ENCODE data around the gene HTR5A. TPM values are rescaled to one million over a fixed set of nuclear protein-coding genes. Genes with fewer than 3 reads are reported as not detected.
A peak's percentile ranks its signal among the peaks of the same experiment; 100 is the strongest.

The HTR5A gene
- total RNA-seq, 1 donor from 2014 or later = not detected

DNA sequence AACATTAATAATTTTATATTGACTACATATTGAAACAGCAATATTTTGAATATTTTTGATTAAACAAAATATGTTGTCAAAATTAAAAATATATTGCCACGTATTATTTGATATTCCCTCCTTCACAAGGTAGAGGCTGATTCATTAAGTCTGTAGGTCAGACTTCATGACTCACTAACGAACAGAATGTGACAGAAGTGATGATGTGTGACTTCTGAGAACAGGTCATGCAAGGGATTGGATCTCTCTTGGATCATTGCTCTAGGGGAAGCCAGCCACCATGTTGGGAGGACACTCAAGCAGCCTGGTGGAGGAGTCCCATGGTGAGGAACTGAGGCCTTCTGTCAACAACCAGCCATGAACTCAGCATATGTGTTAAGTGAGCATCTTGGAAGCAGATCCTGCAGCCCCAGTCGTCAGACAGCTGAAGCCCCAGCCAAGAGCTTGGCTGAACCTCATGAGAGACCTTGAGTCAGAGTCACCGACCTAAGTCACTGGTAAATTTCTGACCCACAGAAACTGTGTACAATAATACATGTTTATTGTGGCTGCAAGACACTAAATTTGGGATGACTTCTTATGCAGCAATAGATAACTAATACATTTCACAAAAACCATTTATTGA lies 66.6 kb downstream of the HTR5A start:
- peak; percentile 55 for DNase-seq (ENCODE audit: low spot score)

Other genes starting within 250 kb of the HTR5A start
- 9.1 TPM for gene PAXIP1, start 67.2 kb upstream of the HTR5A start, total RNA-seq
- gene INSIG1, start 227.6 kb downstream of the HTR5A start, total RNA-seq = 43.6 TPM